Right renal pelvis (tissue), 4 donors: ENCODE measurements around the gene UBE2E1. TPM values are rescaled to one million over a fixed set of nuclear protein-coding genes. Genes with fewer than 3 reads are reported as not detected.

ENCODE experiments used
- DNase-seq, 4 donors: peaks; one replicate each; pipeline ENCODE4 v3.0.0-alpha.2; 2013; ENCODE audit warnings: low read depth in 4 of 4, low spot score in 3 of 4, missing footprints in 1 of 4
- polyA plus RNA-seq, 4 donors: library from polyadenylated mRNA; unstranded; fragments of 120-200 nt; gene quantifications; one replicate each; pipeline ENCODE4 v1.2.1, GENCODE V29; 2013; ENCODE audit not compliant: insufficient read length in 4 of 4

Gene UBE2E1
- polyA plus RNA-seq, 4 donors = 144 to 181 (median 164) TPM

- DNase-seq = no peak
Measured at GRCh38 chr3:23938688-23939087, 132.9 kb downstream of the UBE2E1 start.

GRCh38 chr3:23940775-23941174 is 135.0 kb downstream of the UBE2E1 start:
- no peak for DNase-seq

Other genes starting within 250 kb of the UBE2E1 start
- gene NKIRAS1, start 111.0 kb downstream of the UBE2E1 start, polyA plus RNA-seq = 10 to 100 TPM; 16.6 to 18.5 (median 17.8) TPM
- gene RPL15, start 111.2 kb downstream of the UBE2E1 start, polyA plus RNA-seq = 1,000 to 10,000 TPM; 1,987 to 2,519 (median 2,302) TPM
- gene NR1D2, start 139.3 kb downstream of the UBE2E1 start, polyA plus RNA-seq = 10 to 100 TPM; 35.8 to 51.7 (median 47.1) TPM